Neural cell (in vitro differentiated cells): ENCODE measurements around the gene SPAG7.

Experiments used
- CTCF ChIP-seq: fragments of 450-650 bp; IDR thresholded peaks from 2 replicates; pipeline ENCODE4 v1.5.1; 2014; ENCODE audit warnings: antibody characterized with exemption, mild to moderate bottlenecking, moderate library complexity; ENCODE audit not compliant: poor library complexity, severe bottlenecking
- POLR2AphosphoS5 ChIP-seq: IDR thresholded peaks from 2 replicates; pipeline ENCODE4 v1.6.1; 2012
- RAD21 ChIP-seq: fragments of 450-650 bp; conservative IDR thresholded peaks from 2 replicates; pipeline ENCODE4 v1.6.1; 2014; ENCODE audit warnings: antibody characterized with exemption, mild to moderate bottlenecking, moderate library complexity
- REST ChIP-seq: IDR thresholded peaks from 2 replicates; pipeline ENCODE4 v1.6.1; 2012; ENCODE audit warnings: borderline replicate concordance
- SMC3 ChIP-seq: fragments of 450-650 bp; conservative IDR thresholded peaks from 2 replicates; pipeline ENCODE4 v1.6.1; 2014; ENCODE audit warnings: antibody characterized with exemption, mild to moderate bottlenecking, moderate library complexity; ENCODE audit not compliant: poor library complexity
- TAF1 ChIP-seq: IDR thresholded peaks from 2 replicates; pipeline ENCODE4 v1.6.1; 2012; ENCODE audit warnings: low read depth

GRCh38 chr17:4986951-4987766, 19.5 kb upstream of the SPAG7 start, which contains the start of gene CAMTA2:
- peak; percentile 41 for TF ChIP-seq SMC3
- peak; percentile 79 for TF ChIP-seq POLR2AphosphoS5
- no peak for TF ChIP-seq REST
- peak; percentile 92 for TF ChIP-seq CTCF
- no peak for TF ChIP-seq TAF1
- peak; percentile 42 for TF ChIP-seq RAD21
